ENCODE results near the gene HTRA1. TPM values are rescaled to one million over a fixed set of nuclear protein-coding genes. Genes with fewer than 3 reads are reported as not detected.

The HTRA1 gene
- total RNA-seq (10 to 100 TPM; 26.4 to 63.7 (median 42.7) TPM), polyA plus RNA-seq (10 to 100 TPM; 18.3 to 32.0 (median 31.4) TPM)
- long read RNA-seq, donor 1, transcript HTRA1-201 (9 exons, 2,120 nt), result major isoform, 13 of 18 reads
- long read RNA-seq, donor 1, transcript HTRA1-202 (6 exons, 1,214 nt), result minor isoform, 5 of 18 reads
- long read RNA-seq, donor 1, partial matches to known transcripts, result 0 of 18 reads
- long read RNA-seq, donor 1, other reads (novel, unspliced or antisense), result 0 of 18 reads
- long read RNA-seq, donor 2, transcript HTRA1-201 (9 exons, 2,120 nt), result major isoform, 13 of 15 reads
- long read RNA-seq, donor 2, partial matches to known transcripts, result 0 of 15 reads
- long read RNA-seq, donor 2, other reads (novel, unspliced or antisense), result 0 of 15 reads

DNA sequence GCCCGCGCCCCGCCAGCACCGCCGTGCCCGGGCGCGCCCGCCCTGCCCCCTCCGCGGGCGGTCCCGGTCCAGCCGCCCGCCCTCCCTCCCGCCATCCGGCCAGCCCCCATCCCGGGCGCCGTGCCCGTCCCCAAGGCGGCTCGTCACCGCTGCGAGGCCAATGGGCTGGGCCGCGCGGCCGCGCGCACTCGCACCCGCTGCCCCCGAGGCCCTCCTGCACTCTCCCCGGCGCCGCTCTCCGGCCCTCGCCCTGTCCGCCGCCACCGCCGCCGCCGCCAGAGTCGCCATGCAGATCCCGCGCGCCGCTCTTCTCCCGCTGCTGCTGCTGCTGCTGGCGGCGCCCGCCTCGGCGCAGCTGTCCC, at the start of gene HTRA1:
Gene HTRA1 (plus strand): TSS at position 187 of the 362 bp plus-strand sequence. CDS start 100 bp downstream, at position 287.
- peak within 1 kb of the TSS; percentile 26 to 73 (median 49) for H3K4me3 ChIP-seq
- TF ChIP-seq POLR2AphosphoS5 (IDR thresholded peaks at IDR 0.05) (peak in 2 of 3 donors; percentile 59 to 64), POLR2A (IDR thresholded peaks at IDR 0.05) (no peak)
- H3K9me3 ChIP-seq, result no peaks in the 10 kb centered on the region
- WGBS, 5 donors, result 0 to 3% (median 1%) methylated on average over 1 to 56 of the region's 56 CpGs
- intact Hi-C loops (cut with DNase I; ENCODE audit: low total_unique reads), result no loop called here
- DNase-seq, result no peak
- H3K27me3 ChIP-seq (replicated peaks in 1 of 7), result peaks cover 0 to 93% (median 49%) of the 10 kb centered on the region in 7 donors
- peak within 1 kb of the TSS in 6 of 8 donors; percentile 47 to 71 (median 60) for H3K27ac ChIP-seq
- H3K4me1 ChIP-seq, result peaks cover 5 to 35% (median 28%) of the 10 kb centered on the region in 6 donors
- H3K36me3 ChIP-seq, result no peaks in the 10 kb centered on the region

- DNase-seq, result no peak
- Histone ChIP-seq H3K4me1 (peaks cover 0 to 30% (median 22%) of the 10 kb centered on the region in 6 donors), H3K36me3 (peaks cover 0 to 65% (median 12%) of the 10 kb centered on the region in 6 donors), H3K27me3 (replicated peaks in 1 of 7) (no peaks in the 10 kb centered on the region), H3K27ac (no peak overlapping the region), H3K4me3 (no peak overlapping the region), H3K9me3 (no peaks in the 10 kb centered on the region)
- intact Hi-C loops (cut with DNase I; ENCODE audit: low total_unique reads), result no loop called here
- no peak for TF ChIP-seq POLR2AphosphoS5 (IDR thresholded peaks at IDR 0.05)
- no peak for TF ChIP-seq CTCF (IDR thresholded peaks at IDR 0.05 in 8 of 11, conservative IDR thresholded peaks at IDR 0.05 in 3 of 11)
- no peak for TF ChIP-seq POLR2A (IDR thresholded peaks at IDR 0.05)
These were observed 48.0 kb upstream of the HTRA1 start for GRCh38 chr10:122413327-122413726.

- intact Hi-C loops (cut with DNase I; ENCODE audit: low total_unique reads), result no loop called here
- H3K27ac ChIP-seq, result peak overlapping the region in 5 of 8 donors; percentile 50 to 81 (median 59)
- H3K4me1 ChIP-seq, result peaks cover 5 to 73% (median 31%) of the 10 kb centered on the region in 6 donors
- H3K4me3 ChIP-seq, result no peak overlapping the region
- H3K9me3 ChIP-seq, result no peaks in the 10 kb centered on the region
- H3K27me3 ChIP-seq (replicated peaks in 1 of 7), result no peaks in the 10 kb centered on the region
- DNase-seq, result no peak
- H3K36me3 ChIP-seq, result peaks cover 0 to 65% (median 11%) of the 10 kb centered on the region in 6 donors
- TF ChIP-seq POLR2A (IDR thresholded peaks at IDR 0.05) (no peak), POLR2AphosphoS5 (IDR thresholded peaks at IDR 0.05) (no peak), CTCF (IDR thresholded peaks at IDR 0.05 in 8 of 11, conservative IDR thresholded peaks at IDR 0.05 in 3 of 11) (no peak)
- WGBS, 5 donors, result 77 to 93% (median 89%) methylated on average over 2 of the region's 2 CpGs
These were observed 43.7 kb upstream of the HTRA1 start for GRCh38 chr10:122417667-122418066.

GRCh38 chr10:122419016-122419415, 42.3 kb upstream of the HTRA1 start:
- TF ChIP-seq POLR2A (IDR thresholded peaks at IDR 0.05), result no peak
- no peak for TF ChIP-seq CTCF (IDR thresholded peaks at IDR 0.05 in 8 of 11, conservative IDR thresholded peaks at IDR 0.05 in 3 of 11)
- TF ChIP-seq POLR2AphosphoS5 (IDR thresholded peaks at IDR 0.05), result no peak
- DNase-seq, result no peak
- intact Hi-C loops (cut with DNase I; ENCODE audit: low total_unique reads), result no loop called here
- 81 to 88% (median 83%) methylated on average over 1 of the region's 1 CpG for WGBS, 5 donors
- Histone ChIP-seq H3K27ac (no peak overlapping the region), H3K27me3 (replicated peaks in 1 of 7) (no peaks in the 10 kb centered on the region), H3K4me1 (peaks cover 5 to 87% (median 31%) of the 10 kb centered on the region in 6 donors), H3K4me3 (no peak overlapping the region), H3K36me3 (peaks cover 0 to 54% (median 10%) of the 10 kb centered on the region in 6 donors), H3K9me3 (no peaks in the 10 kb centered on the region)
